Measurements from ENCODE around the gene NUP210. TPM values are rescaled to one million over a fixed set of nuclear protein-coding genes. Genes with fewer than 3 reads are reported as not detected.

Gene NUP210
- under 0.01 TPM in 1 of 2 replicates, not detected in the other for total RNA-seq

GRCh38 chr3:13420045-13420830 lies at the start of gene NUP210:
NUP210 (minus strand) TSS chr3:13420322; CDS start chr3:13420226, 96 bp downstream.

Other genes with a start within 250 kb of the NUP210 start
- gene HDAC11, start 60.0 kb upstream of the NUP210 start, total RNA-seq, result 7.0 and 16.9 TPM in 2 replicates
- 25.2 and 49.4 TPM in 2 replicates for gene FBLN2, start 128.8 kb upstream of the NUP210 start, total RNA-seq